ENCODE results near the gene TOP2A. TPM values are rescaled to one million over a fixed set of nuclear protein-coding genes. Genes with fewer than 3 reads are reported as not detected.

TOP2A gene
- total RNA-seq, 3 donors from 2014 or later (not counting 1 experiment from before 2014, with no cell fraction given) = 2.0 to 6.4 (median 4.6) TPM

GRCh38 chr17:40361925-40362695, 55.6 kb downstream of the TOP2A start:
- H3K4me1 Mint-ChIP-seq = peaks cover 9 to 30% of the 10 kb centered on the region in 2 donors
- intact Hi-C loops (cut with micrococcal nuclease) = no loop called here
- H3K4me3 Mint-ChIP-seq = peak overlapping the region; percentile 62
- Histone ChIP-seq H3K9me3 (ENCODE audit: control insufficient read depth, insufficient read depth, low read length) (no peaks in the 10 kb centered on the region), H3K27ac (ENCODE audit: low read length) (no peak overlapping the region), H3K4me1 (ENCODE audit: control insufficient read depth, insufficient read depth, low read length) (peaks cover 19% of the 10 kb centered on the region), H3K36me3 (ENCODE audit: control insufficient read depth, insufficient read depth, low read length) (no peaks in the 10 kb centered on the region), H3K4me3 (ENCODE audit: low read length) (no peak overlapping the region), H3K27me3 (ENCODE audit: control insufficient read depth, insufficient read depth, low read length) (peaks cover 10% of the 10 kb centered on the region)
- H3K27me3 Mint-ChIP-seq (ENCODE audit: low read depth in 2 of 2) = peaks cover 7 to 20% of the 10 kb centered on the region in 2 donors
- DNase-seq (no peak), ATAC-seq (peak in 1 of 3 donors; percentile 2)
- H3K36me3 Mint-ChIP-seq = no peaks in the 10 kb centered on the region
- 70% methylated on average over 21 of the region's 24 CpGs for whole genome bisulfite sequencing (ENCODE audit: insufficient coverage)
- H3K9me3 Mint-ChIP-seq = no peaks in the 10 kb centered on the region
- no peak overlapping the region for H3K27ac Mint-ChIP-seq
- no peak for TF ChIP-seq CTCF (IDR thresholded peaks at IDR 0.05)

GRCh38 chr17:40361063-40361924, 56.4 kb downstream of the TOP2A start:
- Histone ChIP-seq H3K4me3 (ENCODE audit: low read length) (no peak overlapping the region), H3K36me3 (ENCODE audit: control insufficient read depth, insufficient read depth, low read length) (peaks cover 2% of the 10 kb centered on the region), H3K27me3 (ENCODE audit: control insufficient read depth, insufficient read depth, low read length) (peaks cover 10% of the 10 kb centered on the region), H3K27ac (ENCODE audit: low read length) (no peak overlapping the region), H3K9me3 (ENCODE audit: control insufficient read depth, insufficient read depth, low read length) (no peaks in the 10 kb centered on the region), H3K4me1 (ENCODE audit: control insufficient read depth, insufficient read depth, low read length) (peaks cover 19% of the 10 kb centered on the region)
- H3K27ac Mint-ChIP-seq = no peak overlapping the region
- peak overlapping the region; percentile 30 for H3K4me3 Mint-ChIP-seq
- H3K27me3 Mint-ChIP-seq (ENCODE audit: low read depth in 2 of 2) = peaks cover 7 to 20% of the 10 kb centered on the region in 2 donors
- intact Hi-C loops (cut with micrococcal nuclease) = no loop called here
- peaks cover 9 to 30% of the 10 kb centered on the region in 2 donors for H3K4me1 Mint-ChIP-seq
- TF ChIP-seq CTCF (IDR thresholded peaks at IDR 0.05) = no peak
- H3K9me3 Mint-ChIP-seq = no peaks in the 10 kb centered on the region
- ATAC-seq = no peak
- WGBS (ENCODE audit: insufficient coverage) = 73% methylated on average over 26 of the region's 32 CpGs
- no peaks in the 10 kb centered on the region for H3K36me3 Mint-ChIP-seq
- DNase-seq = peak in 1 of 2 donors; percentile 7

- intact Hi-C loops (cut with micrococcal nuclease) = no loop called here
- H3K4me3 ChIP-seq (ENCODE audit: low read length) = no peak overlapping the region
- Mint-ChIP-seq H3K4me1 (peaks cover 9 to 30% of the 10 kb centered on the region in 2 donors), H3K9me3 (no peaks in the 10 kb centered on the region), H3K4me3 (no peak overlapping the region), H3K36me3 (no peaks in the 10 kb centered on the region), H3K27ac (no peak overlapping the region), H3K27me3 (ENCODE audit: low read depth in 2 of 2) (peaks cover 7 to 20% of the 10 kb centered on the region in 2 donors)
- TF ChIP-seq CTCF (IDR thresholded peaks at IDR 0.05) = no peak
- H3K36me3 ChIP-seq (ENCODE audit: control insufficient read depth, insufficient read depth, low read length) = peaks cover 13% of the 10 kb centered on the region
- DNase-seq (no peak), ATAC-seq (no peak)
- WGBS (ENCODE audit: insufficient coverage) = 89% methylated on average over 5 of the region's 8 CpGs
- no peaks in the 10 kb centered on the region for H3K9me3 ChIP-seq (ENCODE audit: control insufficient read depth, insufficient read depth, low read length)
- no peak overlapping the region for H3K27ac ChIP-seq (ENCODE audit: low read length)
- peaks cover 23% of the 10 kb centered on the region for H3K4me1 ChIP-seq (ENCODE audit: control insufficient read depth, insufficient read depth, low read length)
- H3K27me3 ChIP-seq (ENCODE audit: control insufficient read depth, insufficient read depth, low read length) = peaks cover 10% of the 10 kb centered on the region
These were observed 57.6 kb downstream of the TOP2A start for GRCh38 chr17:40360091-40360490.

All from natural killer cell (primary cell).